SH-SY5Y (cell line): Measurements from ENCODE around the gene WNT2.

Source experiments
- GATA2 ChIP-seq: IDR thresholded peaks from 2 replicates; pipeline ENCODE4 v1.6.1; 2011; ENCODE audit warnings: mild to moderate bottlenecking, low read depth, low read length
- GATA3 ChIP-seq: IDR thresholded peaks from 2 replicates; pipeline ENCODE4 v1.6.1; 2011; ENCODE audit warnings: low read depth, mild to moderate bottlenecking, low read length, moderate library complexity

DNA sequence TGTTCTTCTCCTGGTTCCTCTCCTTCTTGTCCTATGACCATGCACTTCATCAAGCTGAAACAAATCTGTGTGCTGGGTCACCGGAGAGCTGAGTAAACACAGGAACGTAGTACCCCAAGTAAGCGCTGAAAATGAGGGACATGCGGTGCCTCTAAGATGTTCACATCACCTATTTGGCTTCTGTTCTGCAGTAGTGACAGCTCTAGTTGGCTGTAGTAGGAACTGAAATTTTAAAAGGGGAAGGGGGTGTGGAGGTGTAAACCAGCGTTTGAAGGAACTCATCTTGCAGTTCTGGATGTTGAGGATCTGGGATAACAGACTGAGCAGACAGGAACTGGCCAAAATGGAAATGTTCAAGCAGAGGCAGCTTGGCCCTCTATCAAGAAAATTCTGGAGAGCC, 85.2 kb downstream of the WNT2 start:
- no peak for TF ChIP-seq GATA2
- no peak for TF ChIP-seq GATA3
